ENCODE results near the gene HS3ST4. TPM values are rescaled to one million over a fixed set of nuclear protein-coding genes. Genes with fewer than 3 reads are reported as not detected.
"Not testable (repeated sequence)": the region's sequence is repeated elsewhere in the genome, so short reads cannot be mapped to it uniquely, and the experiment has no call there.

Gene HS3ST4
- total RNA-seq, 2 donors from 2014 or later: not detected

DNA sequence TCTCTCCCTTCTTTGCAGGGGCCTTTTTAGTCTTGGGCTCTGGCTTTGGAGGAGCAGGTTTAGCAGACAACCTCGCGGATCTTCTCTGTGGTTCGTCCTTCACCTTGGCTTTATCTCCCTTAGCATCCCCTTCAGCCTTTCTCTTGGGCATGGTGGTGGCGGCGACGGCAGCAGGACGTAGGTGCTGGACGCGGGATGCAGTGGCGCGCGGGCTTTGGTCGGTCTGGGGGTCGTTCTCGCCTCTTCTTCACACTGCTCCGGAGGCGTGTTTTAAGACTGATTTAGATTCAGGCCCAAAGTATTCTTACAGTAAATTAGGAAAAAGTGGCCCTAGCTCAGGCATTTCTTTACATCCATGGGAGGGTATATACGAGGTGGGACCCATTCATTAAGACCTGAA, 340.9 kb downstream of the HS3ST4 start:
- not testable (repeated sequence) for H3K9me3 Mint-ChIP-seq; ATAC-seq; H3K36me3 Mint-ChIP-seq; H3K4me1 Mint-ChIP-seq (ENCODE audit: low read depth in 2 of 2); H3K4me3 Mint-ChIP-seq; H3K27me3 Mint-ChIP-seq; H3K27ac Mint-ChIP-seq; DNase-seq (ENCODE audit: low spot score)

DNA sequence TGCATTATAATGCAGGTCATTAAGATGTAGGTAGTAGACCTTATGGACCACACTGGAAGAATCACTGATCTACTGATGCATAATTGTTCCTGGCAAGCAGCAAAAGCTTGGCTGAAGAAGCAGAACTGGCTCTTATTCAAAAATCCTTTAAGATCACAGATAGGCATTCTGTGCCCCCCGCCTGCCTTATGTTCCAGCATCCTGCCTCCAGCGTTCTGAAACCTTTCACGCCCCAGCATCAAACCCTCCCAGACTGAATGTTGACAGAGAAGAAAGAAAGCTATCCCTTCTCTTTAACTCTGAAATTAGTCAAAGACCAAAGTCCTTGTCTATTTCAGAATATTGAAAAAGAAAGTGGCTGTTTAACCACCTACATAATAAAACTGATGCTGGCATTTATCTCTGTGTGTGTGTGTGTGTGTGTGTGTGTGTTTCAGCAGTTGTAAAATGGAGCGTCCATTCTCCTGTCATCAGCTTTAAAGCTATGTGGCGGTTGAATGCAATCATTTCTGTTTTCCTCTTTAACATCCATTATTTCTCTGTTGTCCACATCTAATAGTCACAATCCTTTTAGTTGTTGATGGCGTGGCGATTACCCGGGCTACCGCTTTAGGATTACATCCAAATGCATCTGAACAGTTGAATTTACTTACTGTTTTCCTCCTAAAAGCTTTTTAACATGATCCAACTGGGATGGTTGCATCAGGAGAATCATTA, 350.4 kb downstream of the HS3ST4 start:
- Mint-ChIP-seq H3K27me3 (peaks cover 0 to 5% of the 10 kb centered on the region in 2 donors), H3K27ac (no peak overlapping the region), H3K9me3 (no peaks in the 10 kb centered on the region), H3K36me3 (no peaks in the 10 kb centered on the region), H3K4me3 (no peak overlapping the region), H3K4me1 (ENCODE audit: low read depth in 2 of 2) (no peaks in the 10 kb centered on the region)
- ATAC-seq (no peak), DNase-seq (ENCODE audit: low spot score) (no peak)

DNA sequence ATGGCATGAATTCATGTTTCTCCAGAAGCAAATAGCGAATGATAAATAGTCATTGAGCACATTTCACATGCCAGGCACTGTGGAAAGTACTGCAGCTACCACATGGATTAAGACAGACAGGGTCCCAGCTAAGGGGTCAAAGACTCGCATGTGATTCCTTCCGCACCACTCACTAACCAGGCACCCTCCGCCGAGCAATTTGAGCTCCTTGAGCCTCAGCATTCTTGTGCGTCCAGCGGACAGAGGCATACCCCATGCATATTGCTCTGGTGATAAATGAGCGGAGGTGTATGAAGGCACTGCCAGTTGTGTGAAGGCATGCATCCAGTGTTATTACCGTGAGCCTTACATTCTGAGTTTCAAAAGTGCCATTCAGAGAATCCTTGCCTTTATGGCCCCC, 358.7 kb downstream of the HS3ST4 start:
- peaks cover 3 to 21% of the 10 kb centered on the region in 2 donors for H3K27me3 Mint-ChIP-seq
- DNase-seq (ENCODE audit: low spot score): no peak
- H3K4me3 Mint-ChIP-seq: no peak overlapping the region
- H3K4me1 Mint-ChIP-seq (ENCODE audit: low read depth in 2 of 2): no peaks in the 10 kb centered on the region
- no peak overlapping the region for H3K27ac Mint-ChIP-seq
- no peaks in the 10 kb centered on the region for H3K36me3 Mint-ChIP-seq
- ATAC-seq: no peak
- H3K9me3 Mint-ChIP-seq: peaks cover 3% of the 10 kb centered on the region

DNA sequence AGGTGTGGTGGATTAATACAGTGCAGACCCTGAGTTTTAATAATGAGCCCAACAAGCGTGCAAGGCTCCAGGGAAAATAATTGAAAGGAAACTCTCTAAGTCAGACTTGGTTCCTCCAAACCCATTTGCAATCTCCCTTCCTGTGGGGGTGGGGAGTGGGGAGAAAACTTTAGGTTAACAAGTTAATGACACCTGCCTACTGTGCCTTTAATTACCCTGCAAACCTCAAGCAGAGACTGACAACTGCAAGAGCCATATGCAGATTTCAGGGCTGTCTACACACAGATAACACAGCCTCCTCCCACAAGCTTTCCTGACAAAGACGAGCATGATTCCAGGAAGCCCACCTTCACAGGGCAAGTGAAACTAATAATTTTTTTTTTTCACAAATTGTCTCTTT, 359.3 kb downstream of the HS3ST4 start:
- ATAC-seq (no peak), DNase-seq (ENCODE audit: low spot score) (no peak)
- no peak overlapping the region for H3K27ac Mint-ChIP-seq
- H3K9me3 Mint-ChIP-seq: peaks cover 3% of the 10 kb centered on the region
- no peak overlapping the region for H3K4me3 Mint-ChIP-seq
- H3K36me3 Mint-ChIP-seq: no peaks in the 10 kb centered on the region
- no peaks in the 10 kb centered on the region for H3K4me1 Mint-ChIP-seq (ENCODE audit: low read depth in 2 of 2)
- H3K27me3 Mint-ChIP-seq: peaks cover 3 to 21% of the 10 kb centered on the region in 2 donors

DNA sequence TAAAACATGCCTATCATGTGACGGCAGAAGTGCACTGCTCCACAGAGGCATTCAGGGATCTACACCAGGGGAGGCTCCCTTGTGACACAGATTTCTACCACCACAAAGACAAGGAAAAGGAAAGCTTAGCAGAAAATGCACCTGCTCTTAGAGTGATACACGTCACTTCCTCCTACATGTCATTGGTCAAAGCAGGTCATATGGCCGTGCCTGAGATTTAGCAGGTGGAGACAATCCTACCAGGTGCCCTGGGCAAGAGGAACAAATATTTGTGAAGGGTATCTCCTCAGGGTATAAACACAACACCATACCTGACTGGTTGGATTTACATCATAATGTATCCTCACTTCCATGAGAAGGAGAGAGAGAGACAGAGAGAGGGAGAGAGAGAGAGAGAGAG, 362.1 kb downstream of the HS3ST4 start:
- H3K4me3 Mint-ChIP-seq: no peak overlapping the region
- H3K27me3 Mint-ChIP-seq: peaks cover 3 to 21% of the 10 kb centered on the region in 2 donors
- DNase-seq (ENCODE audit: low spot score): no peak
- H3K4me1 Mint-ChIP-seq (ENCODE audit: low read depth in 2 of 2): no peaks in the 10 kb centered on the region
- no peak for ATAC-seq
- H3K27ac Mint-ChIP-seq: no peak overlapping the region
- H3K9me3 Mint-ChIP-seq: peaks cover 3% of the 10 kb centered on the region
- H3K36me3 Mint-ChIP-seq: no peaks in the 10 kb centered on the region

DNA sequence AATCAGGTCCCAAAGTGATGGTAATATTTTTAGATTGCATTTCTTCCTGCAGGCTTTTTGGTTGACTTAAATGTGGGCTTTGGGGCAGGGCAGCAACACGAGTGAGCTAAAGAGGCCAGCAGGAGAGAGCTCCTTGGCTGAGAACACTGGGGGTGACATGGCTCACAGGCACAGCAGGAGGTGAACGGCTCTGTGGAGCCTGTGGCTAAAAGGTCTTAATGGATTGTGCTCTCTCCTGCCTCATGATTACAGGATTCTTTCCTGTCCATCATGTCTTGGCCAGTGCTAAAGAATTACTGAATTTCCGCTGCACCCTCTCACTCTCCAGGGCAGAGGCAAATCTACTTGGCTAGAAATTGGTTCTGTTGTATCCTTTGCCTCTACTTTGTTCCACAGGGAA, 366.6 kb downstream of the HS3ST4 start:
- ATAC-seq: no peak
- Mint-ChIP-seq H3K9me3 (peaks cover 3% of the 10 kb centered on the region), H3K36me3 (no peaks in the 10 kb centered on the region), H3K4me3 (no peak overlapping the region), H3K4me1 (ENCODE audit: low read depth in 2 of 2) (no peaks in the 10 kb centered on the region), H3K27ac (no peak overlapping the region), H3K27me3 (peaks cover 6% of the 10 kb centered on the region in 2 donors)
- no peak for DNase-seq (ENCODE audit: low spot score)

DNA sequence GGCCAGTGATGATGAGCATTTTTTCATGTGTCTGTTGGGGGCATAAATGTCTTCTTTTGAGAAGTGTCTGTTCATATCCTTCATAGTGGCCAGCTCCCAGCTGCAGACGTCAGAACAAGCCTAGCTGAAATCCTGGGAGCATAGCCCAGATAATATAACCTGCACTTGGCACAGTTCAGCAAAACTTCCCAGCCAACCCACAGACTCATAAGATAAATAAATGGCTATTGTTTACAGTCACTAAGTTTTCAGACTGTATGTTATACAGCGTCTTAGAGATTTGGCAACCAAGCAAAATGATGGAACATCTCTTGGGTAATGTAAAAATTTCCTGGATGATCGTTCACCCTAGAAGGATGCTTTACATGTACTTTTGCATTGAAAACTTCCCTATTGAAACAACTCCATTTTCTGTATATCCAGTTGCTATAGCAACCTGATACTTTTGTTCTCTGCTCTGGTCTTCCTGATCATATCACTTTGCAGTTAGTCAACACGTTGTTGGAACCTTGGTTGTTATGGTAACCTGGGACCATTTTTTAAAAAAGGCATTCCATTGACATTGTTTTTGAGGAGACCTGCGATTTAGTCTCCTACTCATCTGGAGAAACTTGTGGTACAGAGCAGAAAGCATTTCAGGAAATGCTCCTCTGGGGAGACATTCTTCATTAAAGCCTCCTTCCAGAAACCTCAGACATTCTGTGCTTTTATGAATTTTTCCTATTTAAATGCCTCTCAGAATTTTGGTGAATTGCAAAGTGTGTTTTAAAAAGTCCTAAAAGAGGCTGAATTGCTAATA, 378.7 kb downstream of the HS3ST4 start:
- DNase-seq (ENCODE audit: low spot score): no peak
- no peaks in the 10 kb centered on the region for H3K9me3 Mint-ChIP-seq
- H3K27ac Mint-ChIP-seq: no peak overlapping the region
- peaks cover 2 to 5% of the 10 kb centered on the region in 2 donors for H3K27me3 Mint-ChIP-seq
- no peak overlapping the region for H3K4me3 Mint-ChIP-seq
- no peaks in the 10 kb centered on the region for H3K4me1 Mint-ChIP-seq (ENCODE audit: low read depth in 2 of 2)
- ATAC-seq: no peak
- H3K36me3 Mint-ChIP-seq: no peaks in the 10 kb centered on the region

DNA sequence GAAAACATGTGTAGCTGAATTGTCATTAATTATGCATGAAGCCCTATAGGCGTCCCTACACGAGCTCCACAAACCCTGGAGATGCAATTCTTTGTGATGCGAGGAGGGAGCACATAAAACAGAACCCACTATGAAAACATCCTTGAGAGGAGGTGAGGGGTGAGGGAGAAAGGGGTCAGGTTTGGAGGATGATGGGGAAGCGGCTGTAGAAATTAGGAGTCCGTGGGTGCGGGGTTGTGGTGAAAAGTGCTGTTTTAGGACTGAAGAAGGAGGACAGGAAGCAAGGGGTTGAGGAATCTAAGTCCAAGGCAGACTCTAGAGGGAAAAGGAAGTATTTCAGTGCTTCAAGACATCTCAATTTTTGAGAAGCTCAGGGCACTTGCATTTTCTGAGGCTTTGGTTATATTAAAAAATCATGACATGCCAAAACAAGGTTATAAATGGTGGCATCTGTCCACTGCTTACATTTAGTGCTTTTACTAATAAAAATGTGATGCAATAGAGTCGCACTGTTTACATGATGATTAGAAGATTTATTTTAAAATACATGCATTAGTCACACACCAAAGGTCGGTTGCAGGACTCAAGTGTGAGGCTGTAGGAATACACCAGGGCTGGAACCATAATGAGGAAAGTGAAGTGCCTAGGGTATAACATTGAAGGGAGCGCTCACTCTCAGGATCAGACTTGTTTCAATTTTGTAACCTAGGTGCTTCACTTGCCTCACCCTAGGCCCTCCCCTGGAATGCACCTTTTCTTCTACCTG, 379.5 kb downstream of the HS3ST4 start:
- H3K36me3 Mint-ChIP-seq: no peaks in the 10 kb centered on the region

DNA sequence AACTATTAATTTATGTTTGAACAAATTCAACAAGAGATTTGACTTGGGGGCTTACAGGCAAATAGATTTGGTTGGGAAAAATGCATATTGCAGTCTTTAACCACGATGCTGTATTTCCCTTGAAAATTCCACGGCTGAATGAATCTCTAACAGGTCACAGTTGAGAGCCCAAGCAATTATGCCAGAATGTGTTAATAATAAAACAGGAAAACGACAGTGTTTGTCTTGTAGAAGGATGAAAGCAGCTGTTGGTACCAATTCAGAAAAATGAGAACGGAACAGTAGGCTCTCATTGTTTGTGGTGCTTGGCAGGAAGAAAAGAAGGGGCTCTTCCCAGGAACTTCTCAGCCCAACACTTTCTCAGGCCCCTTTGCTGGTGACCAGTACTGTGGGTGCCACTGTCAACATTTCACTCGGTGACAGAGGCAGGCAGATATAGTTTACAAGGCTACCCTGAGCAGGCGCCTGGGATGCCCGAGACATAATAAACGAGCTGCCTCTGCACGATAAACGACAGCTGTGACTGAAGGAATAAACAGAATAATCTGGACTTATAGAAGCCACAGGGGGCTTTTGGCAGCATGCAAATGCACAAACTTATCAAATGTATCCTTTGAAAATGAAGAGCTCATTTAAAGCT, 387.1 kb downstream of the HS3ST4 start:
- DNase-seq (ENCODE audit: low spot score): no peak
- no peaks in the 10 kb centered on the region for H3K9me3 Mint-ChIP-seq
- H3K27me3 Mint-ChIP-seq: peaks cover 0 to 2% of the 10 kb centered on the region in 2 donors
- no peak overlapping the region for H3K4me3 Mint-ChIP-seq
- H3K4me1 Mint-ChIP-seq (ENCODE audit: low read depth in 2 of 2): no peaks in the 10 kb centered on the region
- ATAC-seq: no peak
- no peak overlapping the region for H3K27ac Mint-ChIP-seq
- H3K36me3 Mint-ChIP-seq: no peaks in the 10 kb centered on the region

More for the DNA sequence above, 379.5 kb downstream of the HS3ST4 start:
- Mint-ChIP-seq H3K4me1 (ENCODE audit: low read depth in 2 of 2) (no peaks in the 10 kb centered on the region), H3K27me3 (peaks cover 2 to 5% of the 10 kb centered on the region in 2 donors), H3K4me3 (no peak overlapping the region), H3K27ac (no peak overlapping the region), H3K9me3 (no peaks in the 10 kb centered on the region)
- DNase-seq (ENCODE audit: low spot score): no peak
- no peak for ATAC-seq

DNA sequence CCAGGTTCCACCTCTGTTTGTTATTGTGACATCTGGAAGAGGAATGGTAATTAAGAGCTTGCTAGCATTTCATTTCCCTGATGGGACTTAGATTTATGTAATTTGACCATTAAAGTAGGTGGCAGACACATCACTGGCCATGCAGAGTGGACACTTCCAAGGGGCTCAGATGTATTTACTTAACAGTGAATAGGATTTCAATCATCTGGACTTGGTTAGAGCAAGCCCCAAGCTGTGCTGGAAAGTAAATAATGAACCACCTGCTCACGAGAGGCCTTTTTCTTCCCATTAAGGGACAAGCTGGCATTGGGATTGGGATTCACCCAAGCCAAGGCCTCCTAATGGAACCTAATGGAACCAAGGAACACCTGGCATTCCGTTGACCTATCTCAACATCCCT, 395.3 kb downstream of the HS3ST4 start:
- H3K9me3 Mint-ChIP-seq: no peaks in the 10 kb centered on the region
- H3K27me3 Mint-ChIP-seq: peaks cover 0 to 16% of the 10 kb centered on the region in 2 donors
- no peaks in the 10 kb centered on the region for H3K4me1 Mint-ChIP-seq (ENCODE audit: low read depth in 2 of 2)
- DNase-seq (ENCODE audit: low spot score): no peak
- no peaks in the 10 kb centered on the region for H3K36me3 Mint-ChIP-seq
- H3K4me3 Mint-ChIP-seq: no peak overlapping the region
- ATAC-seq: no peak
- no peak overlapping the region for H3K27ac Mint-ChIP-seq

DNA sequence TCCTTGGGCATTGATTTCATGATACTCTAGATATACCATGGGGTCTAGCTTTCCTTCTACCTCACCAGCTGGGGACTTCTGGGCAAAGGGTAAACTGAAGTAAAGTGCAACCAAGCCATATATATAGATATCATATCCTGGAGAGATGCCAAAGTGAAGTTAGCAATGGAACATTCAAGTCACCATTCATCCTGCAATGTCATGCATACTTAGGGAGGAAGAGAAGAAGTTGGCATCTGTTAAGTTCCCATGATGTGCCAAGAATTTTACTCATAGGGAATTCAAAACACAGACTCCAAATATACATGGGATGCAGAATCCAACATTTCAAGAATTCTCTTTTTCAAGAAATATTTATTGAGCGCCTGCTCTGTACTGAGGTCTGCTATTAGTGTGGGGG, 399.8 kb downstream of the HS3ST4 start:
- ATAC-seq: no peak
- Mint-ChIP-seq H3K27me3 (peaks cover 3 to 24% of the 10 kb centered on the region in 2 donors), H3K27ac (no peak overlapping the region), H3K4me1 (ENCODE audit: low read depth in 2 of 2) (no peaks in the 10 kb centered on the region), H3K36me3 (no peaks in the 10 kb centered on the region), H3K9me3 (peaks cover 7% of the 10 kb centered on the region), H3K4me3 (no peak overlapping the region)
- DNase-seq (ENCODE audit: low spot score): no peak

DNA sequence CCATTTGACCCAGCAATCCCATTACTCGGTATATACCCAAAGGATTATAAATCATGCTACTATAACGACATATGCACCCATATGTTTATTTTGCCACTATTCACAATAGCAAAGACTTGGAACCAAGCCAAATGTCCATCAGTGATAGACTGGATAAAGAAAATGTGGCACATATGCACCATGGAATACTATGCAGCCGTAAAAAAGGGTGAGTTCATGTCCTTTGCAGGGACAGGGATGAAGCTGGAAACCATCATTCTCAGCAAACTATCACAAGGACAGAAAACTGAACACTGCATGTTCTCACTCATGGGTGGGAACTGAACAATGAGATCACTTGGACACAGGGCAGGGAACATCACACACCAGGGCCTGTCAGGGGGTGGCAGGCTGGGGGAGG, 406.4 kb downstream of the HS3ST4 start:
- H3K4me1 Mint-ChIP-seq (ENCODE audit: low read depth in 2 of 2); H3K36me3 Mint-ChIP-seq; H3K9me3 Mint-ChIP-seq; H3K27ac Mint-ChIP-seq; H3K4me3 Mint-ChIP-seq; DNase-seq (ENCODE audit: low spot score); ATAC-seq: not testable (repeated sequence)
- H3K27me3 Mint-ChIP-seq: peaks cover 9 to 27% of the 10 kb centered on the region in 2 donors

DNA sequence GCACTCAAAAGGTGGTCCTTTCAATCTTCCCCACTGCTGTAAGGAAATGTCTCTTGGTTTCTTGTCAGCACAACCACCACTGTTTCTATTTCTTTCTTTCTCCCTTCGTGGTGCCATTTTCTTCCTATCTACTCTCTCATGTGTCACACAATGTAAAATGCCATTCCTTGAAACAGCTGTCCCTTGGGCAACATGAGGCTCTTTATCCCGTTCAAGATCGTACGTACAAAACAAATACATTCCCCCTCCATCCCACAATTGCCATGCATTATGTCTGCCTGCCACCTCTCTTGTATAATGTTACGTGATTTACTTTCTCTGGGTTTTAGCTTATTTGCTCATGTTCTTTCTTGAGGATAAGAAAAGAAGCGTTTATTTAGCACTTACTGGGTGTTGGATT, 410.6 kb downstream of the HS3ST4 start:
- H3K27ac Mint-ChIP-seq: no peak overlapping the region
- H3K36me3 Mint-ChIP-seq: no peaks in the 10 kb centered on the region
- H3K4me1 Mint-ChIP-seq (ENCODE audit: low read depth in 2 of 2): no peaks in the 10 kb centered on the region
- peaks cover 8 to 32% of the 10 kb centered on the region in 2 donors for H3K27me3 Mint-ChIP-seq
- no peak overlapping the region for H3K4me3 Mint-ChIP-seq
- no peak for ATAC-seq
- peaks cover 8% of the 10 kb centered on the region for H3K9me3 Mint-ChIP-seq
- no peak for DNase-seq (ENCODE audit: low spot score)

All from natural killer cell treated with Interleukin-12 subunit alpha and Interleukin-12 subunit beta and Interleukin-15 and Interleukin-18, amount 100 ng/mL, for 72 hours (primary cell).